GM19455 (cell line): ENCODE measurements around the gene ASNSD1.

ENCODE experiments used
- ATAC-seq: cut with Tn5 transposase; IDR thresholded peaks from one replicate; pipeline ENCODE4 v1.9.1; 2021; ENCODE audit not compliant: unreplicated experiment

Gene ASNSD1

DNA sequence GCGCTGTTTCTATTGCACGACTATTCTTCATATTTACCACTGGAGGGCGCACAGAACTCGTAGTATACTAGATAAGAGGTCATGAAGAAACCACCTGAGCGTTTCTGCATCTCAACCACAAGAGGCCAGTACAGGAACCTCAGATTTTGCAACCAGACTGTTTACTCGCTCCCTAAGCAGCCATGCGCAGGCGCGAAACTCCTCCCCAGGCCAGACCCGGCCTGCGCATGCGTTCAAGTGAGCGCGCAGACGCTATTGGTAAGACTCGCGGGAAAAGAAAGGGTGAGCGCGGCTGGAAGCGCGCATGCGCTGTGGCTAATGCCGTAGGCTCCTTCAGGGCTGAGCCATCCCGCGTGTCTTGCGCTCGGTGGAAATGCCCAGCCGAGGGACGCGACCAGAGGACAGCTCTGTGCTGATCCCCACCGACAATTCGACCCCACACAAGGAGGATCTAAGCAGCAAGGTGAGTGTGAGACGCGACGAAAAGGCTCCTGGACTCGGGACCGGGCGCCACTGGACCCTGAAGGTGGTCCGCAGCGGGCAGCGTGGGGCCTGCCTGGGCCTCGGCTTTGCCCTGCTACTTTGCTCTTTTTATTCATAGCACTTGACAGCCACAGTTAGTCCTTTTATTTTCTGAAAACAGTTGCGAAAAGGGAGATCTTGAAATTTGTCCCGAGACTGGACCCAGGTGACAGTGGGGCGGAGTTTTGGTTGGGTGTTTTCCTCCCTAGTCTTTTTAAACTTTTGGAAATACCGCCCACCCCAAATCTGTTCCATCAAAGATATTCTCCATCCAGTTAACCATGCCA lies at the start of gene ASNSD1:
TSS of gene ASNSD1 (plus strand) at position 312 of the 809 bp plus-strand sequence. CDS start 4,674 bp downstream, outside the sequence.
- peak; percentile 90 for ATAC-seq

DNA sequence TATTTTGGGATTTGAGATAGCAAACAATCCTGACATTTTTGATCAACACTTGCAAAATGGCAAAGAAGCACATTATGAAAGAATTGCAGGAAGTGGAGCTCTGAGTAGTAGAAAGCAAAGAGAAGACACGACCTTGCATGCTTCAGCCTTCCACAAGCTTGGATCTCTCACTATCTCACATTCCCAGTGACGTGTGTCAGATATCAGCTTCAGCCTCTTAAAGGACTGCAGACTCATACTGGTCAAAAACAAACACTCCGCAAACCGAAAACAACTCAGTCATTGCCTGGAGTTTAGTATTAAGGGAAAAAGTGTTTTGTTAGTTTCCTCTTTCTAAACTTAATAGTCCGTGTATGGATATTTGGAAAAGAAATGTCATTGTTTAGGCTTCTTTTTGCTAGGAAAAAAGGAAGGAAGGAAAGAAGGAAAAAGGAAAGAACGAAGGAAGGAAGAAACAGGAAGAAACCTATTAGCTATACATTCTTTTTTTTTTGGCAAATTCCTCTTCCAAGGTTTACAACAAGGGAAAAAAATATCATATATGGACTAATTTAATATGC lies 48.1 kb upstream of the ASNSD1 start:
- ATAC-seq: no peak

DNA sequence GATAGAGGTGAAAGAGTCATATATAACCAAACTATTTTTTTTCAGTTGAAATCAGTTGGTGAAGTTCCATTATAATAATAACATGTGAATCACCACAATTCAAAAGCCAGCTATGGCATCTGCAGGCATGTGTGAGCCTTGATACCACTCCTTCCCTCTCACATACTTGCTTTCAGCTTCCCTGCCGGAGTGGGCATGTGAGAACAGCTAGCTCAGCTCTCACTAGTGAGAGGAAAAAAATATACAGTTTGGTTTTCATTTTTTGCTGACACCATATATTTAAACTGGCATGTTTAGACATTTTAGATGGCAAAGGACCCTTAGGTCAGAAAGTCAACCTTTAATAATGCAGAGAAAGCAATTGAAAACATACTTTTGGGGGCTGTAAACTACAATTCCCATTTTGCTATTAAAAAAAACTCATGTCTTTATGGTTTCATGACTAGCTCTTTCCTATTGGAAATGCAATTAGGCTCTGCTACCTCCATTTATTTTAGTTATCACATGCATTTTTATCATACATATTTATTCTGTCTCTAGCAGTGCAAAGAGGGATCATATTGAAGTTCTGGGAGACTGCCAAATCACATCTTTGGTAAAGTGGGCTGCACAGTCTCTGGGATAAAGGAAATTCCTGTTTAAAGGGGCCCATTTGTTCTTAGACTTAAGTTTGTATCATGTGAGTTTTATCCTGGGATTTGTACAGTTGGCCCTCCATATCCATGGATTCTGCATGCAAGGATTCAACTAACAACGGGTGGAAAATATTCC lies 47.4 kb upstream of the ASNSD1 start:
- ATAC-seq: no peak

DNA sequence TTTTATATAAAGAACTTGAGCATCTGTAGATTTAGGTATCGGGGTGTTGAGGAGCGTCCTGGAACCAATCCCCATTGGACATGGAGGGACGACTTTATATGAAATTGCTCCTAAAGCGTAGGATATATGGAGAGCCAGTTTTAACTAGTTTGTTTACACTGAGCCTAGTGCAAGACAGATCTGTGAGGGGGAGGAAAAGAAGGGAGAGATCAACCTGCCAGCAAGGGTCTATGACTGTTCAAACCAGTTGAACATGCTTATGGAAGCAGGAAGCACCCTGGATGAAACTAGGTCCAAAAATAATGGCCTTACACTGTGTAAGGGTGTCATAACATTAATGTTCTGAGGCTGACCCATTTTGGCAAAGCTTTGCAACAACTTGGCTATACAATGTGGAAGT lies 46.7 kb upstream of the ASNSD1 start:
- ATAC-seq: no peak

DNA sequence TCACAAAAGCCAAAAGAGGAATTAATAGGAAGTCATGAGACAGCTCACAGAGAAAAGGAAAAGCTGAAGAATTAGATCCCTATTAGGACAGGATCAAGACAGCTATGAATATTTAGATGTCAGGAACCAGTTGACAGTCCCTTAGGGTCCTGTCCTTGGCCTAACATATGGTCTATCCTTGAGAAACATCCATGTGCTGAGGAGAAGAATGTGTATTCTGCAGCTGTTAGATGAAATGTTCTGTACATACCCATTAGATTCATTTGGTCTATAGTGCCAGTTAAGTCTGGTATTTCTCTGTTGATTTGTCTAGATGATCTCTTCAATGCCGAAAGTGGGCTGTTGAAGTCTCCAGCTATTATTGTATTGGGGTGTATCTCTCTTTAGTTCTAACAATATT lies 43.1 kb upstream of the ASNSD1 start:
- ATAC-seq: no peak

DNA sequence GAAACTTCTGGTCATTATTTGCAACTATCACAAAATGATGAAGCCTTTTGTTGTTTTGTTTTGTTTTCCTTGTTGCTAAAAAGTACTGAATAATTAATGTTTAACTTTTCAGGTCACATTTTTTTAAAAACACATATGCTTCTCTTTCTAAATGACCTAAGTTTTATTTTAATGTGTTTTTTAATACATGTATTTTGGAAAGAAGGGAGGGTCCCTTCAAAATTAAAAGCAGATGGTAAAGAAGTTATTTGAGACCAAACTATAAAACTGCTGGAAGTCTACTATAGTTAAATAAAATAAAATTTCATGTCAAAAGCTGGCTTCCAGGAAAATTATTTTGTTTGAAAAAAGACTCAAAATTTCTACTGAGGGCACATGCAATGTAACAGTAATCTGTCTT lies 39.5 kb upstream of the ASNSD1 start:
- ATAC-seq: no peak

DNA sequence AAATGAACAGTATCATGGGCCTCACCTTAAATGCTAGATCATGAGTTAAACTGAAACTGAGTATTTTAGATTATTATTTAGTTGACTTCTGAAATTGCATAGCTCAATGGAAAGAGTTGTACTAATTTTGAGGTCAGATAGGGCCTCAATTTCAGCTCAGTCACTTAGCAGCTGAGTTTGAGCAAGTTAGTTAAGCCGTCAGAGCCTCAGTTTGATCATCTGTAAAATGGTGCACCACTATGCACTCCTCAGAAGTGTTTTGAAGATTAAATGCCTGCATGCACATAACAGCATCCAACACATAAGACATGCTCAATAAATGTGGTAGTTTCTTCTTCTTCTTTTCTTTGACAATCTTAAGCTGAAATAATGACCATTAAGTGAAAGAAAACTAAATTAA lies 38.2 kb upstream of the ASNSD1 start:
- no peak for ATAC-seq

DNA sequence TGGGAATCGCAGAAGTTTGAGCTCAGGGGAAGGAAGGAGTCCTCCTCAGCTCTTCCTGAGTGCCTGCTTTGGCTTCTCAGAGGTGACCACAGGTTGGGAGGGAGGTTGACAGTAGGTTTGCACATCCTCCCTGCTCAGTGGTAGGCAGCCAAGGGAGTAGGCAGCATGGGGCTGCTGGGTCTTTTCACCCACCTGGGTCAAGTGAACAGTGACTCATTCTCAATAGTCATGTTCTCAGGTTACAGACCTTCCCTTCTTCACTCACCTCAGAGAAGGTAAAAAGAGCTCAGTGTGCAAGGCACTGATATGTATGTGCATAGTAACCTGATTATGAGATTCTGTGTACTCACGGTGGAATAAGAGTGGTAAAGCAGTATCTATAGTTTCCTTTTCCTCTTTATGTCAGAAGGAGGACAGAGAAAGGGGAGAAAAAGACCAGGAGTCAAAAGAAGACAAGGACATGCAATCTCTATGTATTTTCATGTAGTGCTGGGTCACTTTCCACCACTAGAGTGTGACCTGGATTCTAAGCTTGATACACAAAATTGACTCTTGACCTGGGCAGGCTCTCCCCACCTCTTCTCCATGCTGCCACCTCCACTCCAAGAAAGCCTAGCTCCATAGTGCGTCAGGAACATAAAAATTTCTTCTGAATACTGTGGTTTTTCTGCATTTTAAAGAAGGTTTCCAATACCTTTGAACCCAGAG lies 36.5 kb upstream of the ASNSD1 start:
- no peak for ATAC-seq

DNA sequence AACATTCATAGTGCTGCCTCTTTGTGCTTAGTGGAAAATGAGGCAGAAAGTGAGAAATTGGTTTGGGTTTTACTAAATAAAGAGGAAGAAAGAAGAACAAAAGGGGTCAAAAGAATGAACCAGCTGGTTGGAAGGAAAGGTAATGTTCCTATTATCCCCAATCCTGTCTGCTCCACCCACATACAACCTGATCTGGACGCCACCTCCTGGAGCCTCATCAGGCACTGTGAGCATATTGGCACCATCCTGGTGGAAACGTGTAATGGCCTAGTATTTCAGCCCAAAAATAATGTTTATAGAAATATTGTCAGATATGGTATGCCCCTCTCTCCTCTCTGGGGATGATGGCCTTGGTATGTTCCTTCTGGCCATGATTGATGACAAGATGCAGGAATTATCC lies 35.6 kb upstream of the ASNSD1 start:
- no peak for ATAC-seq

DNA sequence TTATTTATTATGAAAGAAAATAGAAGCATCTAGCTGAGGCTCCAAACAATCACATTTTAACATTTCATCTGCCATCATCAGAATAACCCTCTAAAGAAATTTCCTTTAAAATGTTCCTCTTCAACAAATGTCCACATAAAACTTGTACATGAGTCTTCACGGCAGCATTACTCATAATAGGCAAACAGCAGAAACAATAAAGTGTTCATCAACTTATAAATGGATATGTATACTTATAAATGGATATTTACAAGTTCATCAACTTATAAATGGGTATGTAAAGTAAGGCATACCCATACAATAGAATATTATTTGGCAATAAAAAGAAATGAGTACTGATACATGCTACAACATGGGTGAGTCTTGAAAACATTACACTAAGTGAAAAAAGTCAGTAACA lies 33.5 kb upstream of the ASNSD1 start:
- ATAC-seq: no peak

DNA sequence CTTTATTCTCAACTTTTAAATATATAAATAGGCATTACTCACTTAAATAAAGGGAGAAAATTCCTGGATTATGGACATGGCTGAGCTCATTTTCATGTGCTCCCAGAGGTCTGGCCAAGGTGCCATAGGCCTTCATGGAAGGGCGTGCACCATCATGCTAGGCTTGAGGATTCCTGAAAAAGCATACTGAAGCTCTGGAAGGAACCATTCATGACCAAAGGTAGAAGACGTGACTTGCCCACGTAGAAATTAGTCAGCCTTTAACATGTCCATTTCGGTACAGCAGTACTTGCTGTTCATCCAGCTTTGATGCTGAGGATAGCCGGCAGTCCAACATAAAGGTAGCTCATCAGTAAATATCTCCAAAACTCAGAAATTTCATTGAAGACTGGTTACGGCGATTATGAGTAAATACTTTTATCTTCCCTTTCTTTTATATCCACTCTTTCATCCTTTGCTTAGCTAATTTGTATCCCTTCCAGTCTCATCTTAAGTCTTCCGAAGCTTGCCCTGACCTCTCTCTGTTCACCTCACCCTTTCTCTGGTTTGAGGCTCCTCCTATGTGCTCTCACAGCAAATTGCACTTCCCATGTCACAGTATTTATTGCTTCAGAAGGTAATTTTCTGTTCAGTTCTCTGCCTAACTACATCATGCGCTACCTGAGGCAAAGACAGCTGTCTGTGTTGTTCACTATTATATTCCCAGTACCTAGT lies 32.3 kb upstream of the ASNSD1 start:
- ATAC-seq: no peak

DNA sequence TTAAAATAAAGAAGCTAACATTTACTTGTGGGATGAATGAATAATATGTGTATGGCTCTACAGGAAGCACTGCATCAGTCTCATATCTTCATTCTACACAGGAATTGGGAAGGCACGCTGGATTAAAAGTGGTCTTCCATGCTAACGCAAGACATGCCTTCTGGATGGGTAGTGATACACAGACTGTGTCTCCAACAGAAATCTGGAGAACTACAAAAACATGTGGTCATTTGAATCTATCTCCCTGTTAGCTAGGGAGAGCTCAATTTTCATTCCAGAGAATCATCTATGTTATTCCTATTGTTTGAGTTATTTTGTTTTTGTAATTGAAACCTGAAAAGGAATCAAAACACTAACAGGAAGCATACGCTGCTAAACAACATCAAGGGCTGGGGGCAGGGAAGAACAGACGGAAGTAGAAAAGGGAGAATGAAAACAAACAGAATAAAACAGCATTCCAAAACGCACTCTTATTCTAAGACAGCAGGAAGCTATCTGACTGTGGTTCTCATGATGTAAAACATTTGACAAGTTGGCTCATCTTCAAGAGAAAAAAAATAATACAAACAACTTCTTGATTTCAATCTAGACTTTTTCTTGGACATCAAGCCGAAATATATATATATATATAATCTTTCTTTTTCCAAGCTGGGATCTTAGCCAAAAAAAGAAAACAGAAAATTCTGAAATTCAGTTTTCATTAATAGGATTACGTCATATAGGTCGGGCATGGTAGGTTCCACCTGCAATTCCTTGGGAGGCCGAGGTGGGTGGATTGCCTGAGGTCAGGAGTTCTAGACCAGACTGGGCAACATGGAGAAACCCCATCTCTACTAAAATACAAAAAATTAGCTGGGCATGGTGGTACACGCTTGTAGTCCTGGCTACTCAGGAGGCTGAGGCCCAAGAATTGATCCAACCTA lies 31.5 kb upstream of the ASNSD1 start:
- ATAC-seq: no peak

DNA sequence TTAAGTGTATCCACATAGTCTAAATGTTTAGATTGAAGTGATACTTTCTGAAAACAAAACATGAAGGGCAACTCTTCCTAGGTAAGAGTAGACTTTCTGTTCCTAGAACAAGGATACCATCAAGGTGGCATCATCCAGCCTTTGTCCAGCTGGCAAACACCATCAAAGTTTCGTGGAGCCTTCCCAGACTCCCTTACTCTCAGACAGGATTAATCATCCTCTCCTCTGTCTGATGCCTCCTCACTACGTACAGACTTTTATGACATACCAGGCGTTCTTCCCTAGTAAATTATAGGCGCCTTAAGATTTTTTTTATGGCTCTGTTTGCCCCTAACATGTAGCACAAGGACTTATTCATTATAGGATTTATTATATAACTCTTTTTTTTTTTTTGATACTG lies 29.4 kb upstream of the ASNSD1 start:
- no peak for ATAC-seq

DNA sequence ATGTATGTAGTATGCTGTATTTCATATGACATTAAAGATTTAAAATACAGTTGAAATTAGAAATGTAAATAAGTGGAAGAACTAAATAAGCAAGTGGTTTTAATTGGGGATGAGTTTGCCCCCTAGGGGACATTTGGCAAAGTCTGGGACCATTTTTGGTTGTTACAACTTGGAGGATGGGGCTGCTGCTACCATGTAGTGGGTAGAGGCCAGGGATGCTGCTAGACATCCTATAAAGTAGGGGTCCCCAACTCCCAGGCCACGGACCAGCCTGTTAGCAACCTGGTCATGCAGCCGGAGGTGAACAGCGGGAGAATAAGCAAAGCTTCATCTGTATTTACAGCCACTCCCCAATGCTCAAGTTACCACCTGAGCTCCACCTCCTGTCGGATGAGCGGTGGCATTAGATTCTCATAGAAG lies 27.9 kb upstream of the ASNSD1 start:
- no peak for ATAC-seq

DNA sequence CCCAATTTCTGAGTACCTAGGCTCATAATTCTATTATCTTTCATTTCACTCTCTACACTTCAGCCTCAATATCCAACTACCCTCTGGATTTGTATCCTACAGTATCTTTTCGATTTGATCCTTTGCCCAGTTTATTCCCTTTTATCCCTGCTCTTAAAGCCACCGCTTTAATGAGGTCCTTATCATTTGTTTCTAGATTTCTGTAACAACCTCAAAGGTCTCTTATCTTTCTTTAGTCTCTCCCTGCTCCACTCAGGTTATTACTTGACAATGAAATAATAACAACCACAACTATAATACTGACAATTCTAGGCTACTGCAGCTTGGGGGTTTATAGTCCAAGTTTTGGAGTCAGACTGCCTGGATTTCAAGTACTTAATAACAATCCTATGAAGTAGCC lies 25.9 kb upstream of the ASNSD1 start:
- no peak for ATAC-seq

DNA sequence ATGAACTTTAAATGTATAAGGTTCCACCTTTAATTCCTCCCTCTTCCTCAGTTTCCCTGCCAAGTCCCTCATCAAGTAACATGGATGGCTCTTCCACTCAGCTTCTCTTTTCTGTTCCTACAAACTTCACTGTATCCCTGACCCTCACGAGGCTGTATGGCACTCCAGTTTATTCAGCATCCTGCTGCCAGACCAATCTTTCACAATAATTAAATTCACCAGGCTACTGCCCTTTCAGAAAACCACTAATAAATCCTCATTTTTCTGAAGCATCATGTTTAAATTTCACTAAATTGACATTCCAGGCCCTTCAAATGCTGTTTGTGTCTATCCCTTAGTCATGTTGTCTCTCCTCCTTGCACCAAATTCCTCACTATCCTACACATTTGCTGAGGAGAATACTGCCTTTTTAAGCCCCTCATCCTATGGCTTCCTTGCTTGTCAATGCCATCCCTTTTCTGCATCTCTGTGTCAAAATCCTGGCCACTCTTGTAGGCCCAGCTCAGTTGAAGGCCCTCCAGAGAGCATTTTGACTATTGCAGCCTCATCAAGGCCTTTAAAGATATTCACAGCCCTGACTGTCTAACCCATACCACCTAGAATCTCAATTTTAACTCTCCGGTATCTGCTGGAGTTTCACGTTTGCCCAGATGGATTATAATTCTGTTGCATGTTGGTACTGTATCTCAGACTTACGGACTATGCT lies 22.8 kb upstream of the ASNSD1 start:
- no peak for ATAC-seq

DNA sequence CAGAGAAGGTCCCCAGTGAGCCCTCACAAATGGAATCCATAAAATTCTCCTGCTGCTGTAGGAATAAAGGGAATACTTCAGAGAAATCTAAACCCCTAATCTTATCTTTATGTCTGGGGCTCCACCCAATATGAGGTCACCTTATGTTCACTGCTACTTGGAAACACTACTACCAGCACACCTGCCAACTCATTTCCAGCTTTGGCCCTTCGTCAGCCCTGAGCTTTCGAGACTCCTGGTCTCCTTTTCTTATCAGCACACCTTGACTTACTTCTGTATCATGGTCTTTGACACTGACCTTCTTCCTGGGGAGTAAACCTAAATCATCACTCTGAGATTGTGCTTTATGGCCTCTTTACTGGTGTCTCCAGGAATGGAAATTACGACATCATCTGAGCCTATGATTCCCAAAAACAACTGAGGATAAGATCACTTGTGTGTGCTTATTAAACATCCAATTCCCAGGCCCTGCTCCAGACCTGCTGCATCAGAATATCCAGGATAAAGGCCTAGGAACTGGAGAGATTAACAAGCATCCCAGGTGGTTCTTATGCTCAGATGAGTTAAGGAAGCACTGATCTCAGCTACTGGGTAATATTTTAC lies 22.2 kb upstream of the ASNSD1 start:
- no peak for ATAC-seq

DNA sequence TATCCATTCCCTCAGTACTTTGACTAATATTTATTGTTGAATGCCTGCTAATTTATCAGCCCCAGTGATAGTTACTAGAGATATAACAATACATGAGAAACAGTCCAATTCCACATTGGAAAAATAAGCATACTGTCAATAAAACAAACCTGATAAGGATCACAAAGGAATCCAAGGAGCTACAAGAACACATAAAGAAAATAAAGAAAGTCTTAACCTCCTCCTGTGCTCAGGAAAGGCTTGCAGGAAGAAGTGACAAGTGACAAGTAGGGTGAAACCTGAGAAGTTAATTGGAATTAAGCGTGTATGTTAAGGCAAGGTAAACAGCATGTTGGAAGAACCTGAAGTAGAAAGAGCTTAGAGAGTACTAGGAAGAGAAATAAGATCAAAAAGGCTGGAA lies 20.3 kb upstream of the ASNSD1 start:
- ATAC-seq: no peak

DNA sequence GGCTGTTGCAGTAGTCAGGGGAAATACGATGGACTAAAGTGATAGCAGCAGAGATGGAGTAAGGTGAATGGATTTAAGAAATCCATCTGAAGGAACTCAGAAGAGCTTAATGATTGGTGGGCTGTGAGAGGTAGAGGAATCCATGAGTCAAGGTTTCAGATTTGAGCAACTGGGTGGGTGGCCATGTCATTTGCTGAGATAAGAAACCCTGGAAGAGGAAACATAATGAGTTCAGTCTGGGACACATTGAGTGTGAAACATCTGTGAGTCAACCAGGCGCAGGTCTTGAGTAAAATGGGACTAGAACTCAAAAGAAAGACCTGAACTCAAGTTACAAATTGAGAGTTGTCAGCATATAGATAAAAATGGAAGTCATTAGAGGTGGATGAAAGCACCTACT lies 19.7 kb upstream of the ASNSD1 start:
- ATAC-seq: no peak
